Spleen (tissue), 11 donors: Measurements from ENCODE around the gene B3GNT9. TPM values are rescaled to one million over a fixed set of nuclear protein-coding genes. Genes with fewer than 3 reads are reported as not detected.

ENCODE experiments used
- DNase-seq: peaks from one replicate; pipeline ENCODE4 v3.0.0-alpha.2; 2020
- H3K27ac ChIP-seq, 8 donors: fragments of 200-600 bp; sonication (generic) in 7 of 8; 1 replicate in 4 of 8; 2 replicates in 4 of 8; pipeline versions ENCODE4 v1.5.0 to v1.8.0; 2016 to 2021; ENCODE audit warnings: inconsistent platforms in 4 of 8, mild to moderate bottlenecking in 4 of 8, moderate library complexity in 1 of 8
- H3K27me3 ChIP-seq, 7 donors: fragments of 200-600 bp; sonication (generic) in 6 of 7; replicated peaks in 1 of 7; 1 replicate in 4 of 7; 2 replicates in 3 of 7; pipeline versions ENCODE4 v1.5.0 to v1.8.0; 2016 to 2021; ENCODE audit warnings: inconsistent platforms in 3 of 7, mild to moderate bottlenecking in 1 of 7
- H3K36me3 ChIP-seq, 6 donors: fragments of 200-600 bp; sonication (generic) in 5 of 6; 1 replicate in 4 of 6; 2 replicates in 2 of 6; pipeline versions ENCODE4 v1.5.0 to v1.8.0; 2016 to 2021; ENCODE audit warnings: inconsistent platforms in 2 of 6
- H3K4me1 ChIP-seq, 6 donors: fragments of 200-600 bp; sonication (generic) in 5 of 6; 1 replicate in 3 of 6; 2 replicates in 3 of 6; pipeline versions ENCODE4 v1.5.0 to v1.8.0; 2016 to 2021; ENCODE audit warnings: inconsistent platforms in 3 of 6
- H3K4me3 ChIP-seq, 8 donors: fragments of 200-600 bp; sonication (generic) in 7 of 8; 1 replicate in 4 of 8; 2 replicates in 4 of 8; pipeline versions ENCODE4 v1.5.0 to v1.8.0; 2016 to 2021; ENCODE audit warnings: inconsistent platforms in 4 of 8, mild to moderate bottlenecking in 4 of 8, moderate library complexity in 2 of 8
- H3K9me3 ChIP-seq, 8 donors: fragments of 200-600 bp; sonication (generic) in 7 of 8; 1 replicate in 4 of 8; 2 replicates in 4 of 8; pipeline versions ENCODE4 v1.5.0 to v1.8.0; 2016 to 2021; ENCODE audit warnings: inconsistent platforms in 4 of 8
- POLR2A ChIP-seq, 3 donors: fragments of 450-650 bp; IDR thresholded peaks; one replicate each; pipeline ENCODE4 v1.5.1; 2017; ENCODE audit warnings: antibody characterized with exemption in 3 of 3, mild to moderate bottlenecking in 1 of 3
- POLR2AphosphoS5 ChIP-seq, 3 donors: sonication (generic); formaldehyde crosslinking; IDR thresholded peaks; one replicate each; pipeline ENCODE4 v1.5.1; 2017; ENCODE audit warnings: antibody characterized with exemption in 3 of 3
- WGBS, 5 donors: extraction: QIAGEN DNeasy Blood & Tissue Kit in 3 of 5; methylation state at CpG; one replicate each; pipeline versions ENCODE4 v1.1.5 to v1.1.7; 2013 to 2018; 5-methylcytosine and 5-hydroxymethylcytosine counted together
- intact Hi-C: fragments of 100-400 bp; cut with DNase I; formaldehyde crosslinking; loops from one replicate; pipeline ENCODE4 v1.15.0; 2023; ENCODE audit warnings: low total_unique reads
- polyA plus RNA-seq, 3 donors: library from polyadenylated mRNA; stranded (reverse); fragments of 200-250 nt; gene quantifications; one replicate each; pipeline ENCODE4 v1.2.1, GENCODE V29; 2013
- total RNA-seq, 7 donors: library from RNA; depleted of rRNA in 3 of 7; stranded (reverse); fragments of >200 nt in 3 of 7; fragmentation: NEBNext Ultra II Directional in 4 of 7; extraction: Animal tissue kit (Norgen Biotek cat#: 25700) in 4 of 7; gene quantifications; one replicate each; pipeline versions ENCODE4 v1.1.0 to v1.2.1, GENCODE V29; 2016 to 2021
- TF ChIP-seq, protein P1 (sequence below), 11 experiments: fragments of 200-600 bp in 7 of 11; fragments of 450-650 bp in 4 of 11; sonication (generic) in 4 of 11; IDR thresholded peaks in 8 of 11; conservative IDR thresholded peaks in 3 of 11; 1 replicate in 7 of 11; 2 replicates in 4 of 11; pipeline versions ENCODE4 v1.4.0 to v1.8.0; 2016 to 2021; ENCODE audit warnings: antibody characterized with exemption in 11 of 11, inconsistent platforms in 4 of 11, mild to moderate bottlenecking in 1 of 11
- donor health status: healthy with polysubstance abuse.
- donor health status: DM: no; HTN: no; CAD: no; lungs with moderate emphysema.
- donor health status: DM: no; HTN: no; CAD: no.
- donor health status: Bipolar disorder and iron deficiency.
- donor health status: healthy.
- donor health status: DM: no; HTN: no; CAD: no.
- donor health status: DM: yes; HTN: yes; CAD: no.

B3GNT9 gene
- total and polyA plus RNA-seq, 10 donors, result 2.0 to 15.3 (median 7.6) TPM

GRCh38 chr16:67148656-67149275 lies 2.0 kb downstream of the B3GNT9 start:
- intact Hi-C loops, result no loop called here
- Histone ChIP-seq H3K27me3 (peaks cover 0 to 36% (median 23%) of the 10 kb centered on the region in 7 donors), H3K27ac (no peak overlapping the region), H3K4me3 (no peak overlapping the region), H3K4me1 (peaks cover 5 to 31% (median 21%) of the 10 kb centered on the region in 6 donors), H3K9me3 (no peaks in the 10 kb centered on the region), H3K36me3 (peaks cover 0 to 59% (median 49%) of the 10 kb centered on the region in 6 donors)
- peak; percentile 38 for DNase-seq
- 91 to 95% (median 94%) methylated on average over 4 to 11 of the region's 11 CpGs for WGBS, 5 donors
- TF ChIP-seq POLR2AphosphoS5 (IDR thresholded peaks at IDR 0.05), result no peak
- TF ChIP-seq, protein P1, sequence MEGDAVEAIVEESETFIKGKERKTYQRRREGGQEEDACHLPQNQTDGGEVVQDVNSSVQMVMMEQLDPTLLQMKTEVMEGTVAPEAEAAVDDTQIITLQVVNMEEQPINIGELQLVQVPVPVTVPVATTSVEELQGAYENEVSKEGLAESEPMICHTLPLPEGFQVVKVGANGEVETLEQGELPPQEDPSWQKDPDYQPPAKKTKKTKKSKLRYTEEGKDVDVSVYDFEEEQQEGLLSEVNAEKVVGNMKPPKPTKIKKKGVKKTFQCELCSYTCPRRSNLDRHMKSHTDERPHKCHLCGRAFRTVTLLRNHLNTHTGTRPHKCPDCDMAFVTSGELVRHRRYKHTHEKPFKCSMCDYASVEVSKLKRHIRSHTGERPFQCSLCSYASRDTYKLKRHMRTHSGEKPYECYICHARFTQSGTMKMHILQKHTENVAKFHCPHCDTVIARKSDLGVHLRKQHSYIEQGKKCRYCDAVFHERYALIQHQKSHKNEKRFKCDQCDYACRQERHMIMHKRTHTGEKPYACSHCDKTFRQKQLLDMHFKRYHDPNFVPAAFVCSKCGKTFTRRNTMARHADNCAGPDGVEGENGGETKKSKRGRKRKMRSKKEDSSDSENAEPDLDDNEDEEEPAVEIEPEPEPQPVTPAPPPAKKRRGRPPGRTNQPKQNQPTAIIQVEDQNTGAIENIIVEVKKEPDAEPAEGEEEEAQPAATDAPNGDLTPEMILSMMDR (IDR thresholded peaks at IDR 0.05 in 8 of 11, conservative IDR thresholded peaks at IDR 0.05 in 3 of 11), result no peak
- no peak for TF ChIP-seq POLR2A (IDR thresholded peaks at IDR 0.05)

GRCh38 chr16:67148221-67148620 lies 2.6 kb downstream of the B3GNT9 start:
- intact Hi-C loops, result no loop called here
- Histone ChIP-seq H3K27me3 (peaks cover 0 to 36% (median 23%) of the 10 kb centered on the region in 7 donors), H3K36me3 (peaks cover 0 to 65% (median 55%) of the 10 kb centered on the region in 6 donors), H3K4me1 (peaks cover 5 to 28% (median 21%) of the 10 kb centered on the region in 6 donors), H3K27ac (no peak overlapping the region), H3K4me3 (no peak overlapping the region), H3K9me3 (no peaks in the 10 kb centered on the region)
- 88 to 98% (median 96%) methylated on average over 2 of the region's 2 CpGs for WGBS, 5 donors
- DNase-seq, result peak; percentile 18
- TF ChIP-seq POLR2A (IDR thresholded peaks at IDR 0.05) (no peak), POLR2AphosphoS5 (IDR thresholded peaks at IDR 0.05) (no peak)
- TF ChIP-seq, protein P1 (IDR thresholded peaks at IDR 0.05 in 8 of 11, conservative IDR thresholded peaks at IDR 0.05 in 3 of 11), result no peak

DNA sequence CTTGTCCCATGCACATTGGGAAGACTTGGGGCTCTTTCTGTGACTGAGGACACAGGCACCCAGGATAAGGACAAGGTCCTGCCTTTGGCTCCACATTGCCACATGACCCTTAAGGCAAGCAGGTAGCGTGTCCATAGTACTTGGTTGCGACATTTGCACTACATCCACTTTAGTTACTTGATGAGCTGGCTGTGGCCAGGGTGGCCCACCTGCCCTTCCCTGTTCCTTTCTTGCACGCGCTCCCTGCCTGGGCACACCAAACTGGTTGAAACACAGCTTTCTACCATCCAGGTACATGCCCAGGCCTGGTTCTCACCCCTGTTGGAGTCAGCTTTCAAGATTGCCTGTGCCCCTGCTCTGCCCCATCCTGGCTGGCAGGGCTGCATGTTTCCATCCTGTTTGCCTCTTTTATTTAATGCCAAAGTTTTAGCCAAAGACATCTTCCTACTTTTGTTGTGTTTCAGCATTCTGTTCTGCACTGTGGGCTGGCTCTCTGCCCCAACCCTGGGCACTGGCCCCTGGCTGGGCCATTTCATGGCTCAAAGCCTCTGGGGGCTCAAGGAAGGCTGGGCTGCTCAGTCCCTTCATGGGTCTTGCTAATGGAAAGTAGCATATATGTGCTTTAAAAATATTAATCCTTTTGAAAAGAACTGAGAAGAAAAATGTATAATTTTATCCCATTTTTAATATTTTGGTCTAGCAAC lies 3.2 kb downstream of the B3GNT9 start:
- H3K4me3 ChIP-seq, result no peak overlapping the region
- H3K27ac ChIP-seq, result no peak overlapping the region
- H3K27me3 ChIP-seq, result peaks cover 0 to 36% (median 23%) of the 10 kb centered on the region in 7 donors
- intact Hi-C loops, result no loop called here
- no peaks in the 10 kb centered on the region for H3K9me3 ChIP-seq
- TF ChIP-seq, protein P1 (IDR thresholded peaks at IDR 0.05 in 8 of 11, conservative IDR thresholded peaks at IDR 0.05 in 3 of 11), result no peak
- no peak for TF ChIP-seq POLR2AphosphoS5 (IDR thresholded peaks at IDR 0.05)
- no peak for TF ChIP-seq POLR2A (IDR thresholded peaks at IDR 0.05)
- WGBS, 5 donors, result 85 to 97% (median 91%) methylated on average over 4 of the region's 4 CpGs
- peak; percentile 41 for DNase-seq
- H3K36me3 ChIP-seq, result peaks cover 0 to 71% (median 61%) of the 10 kb centered on the region in 6 donors
- peaks cover 5 to 28% (median 21%) of the 10 kb centered on the region in 6 donors for H3K4me1 ChIP-seq
